HG03354 (cell line): Measurements from ENCODE around the gene RTP5.
"Not testable (repeated sequence)": the region's sequence is repeated elsewhere in the genome, so short reads cannot be mapped to it uniquely, and the experiment has no call there.

ENCODE experiments used
- ATAC-seq: cut with Tn5 transposase; IDR thresholded peaks from one replicate; pipeline ENCODE4 v1.9.1; 2021; ENCODE audit warnings: mild to moderate bottlenecking; ENCODE audit not compliant: unreplicated experiment, poor library complexity, severe bottlenecking

Gene RTP5

GRCh38 chr2:241867776-241868420 lies 1.6 kb upstream of the RTP5 start:
- no peak for ATAC-seq

DNA sequence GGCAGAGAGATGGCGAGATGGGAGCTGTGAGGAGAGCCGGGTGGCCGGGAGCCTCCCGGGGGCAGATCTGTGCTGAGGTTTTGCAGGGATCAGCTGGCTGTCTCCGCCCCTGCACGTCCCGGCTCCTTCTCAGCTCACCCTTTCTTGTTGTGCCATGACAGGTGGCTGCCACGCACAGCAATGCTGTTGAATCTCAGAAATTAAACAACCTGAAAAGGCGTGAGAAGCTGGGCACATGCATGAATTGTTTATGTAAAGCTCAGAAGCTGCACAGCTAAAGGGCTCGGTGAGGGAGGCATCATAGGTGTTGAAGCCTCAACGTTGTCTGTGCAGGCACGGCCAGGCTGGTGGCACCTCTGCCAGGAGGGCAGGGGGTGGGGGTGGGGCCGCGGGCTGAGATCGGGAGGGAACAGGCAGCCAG lies 858 bp upstream of the RTP5 start:
- ATAC-seq = no peak

GRCh38 chr2:241870081-241870541 lies 582 bp downstream of the RTP5 start:
- no peak for ATAC-seq

DNA sequence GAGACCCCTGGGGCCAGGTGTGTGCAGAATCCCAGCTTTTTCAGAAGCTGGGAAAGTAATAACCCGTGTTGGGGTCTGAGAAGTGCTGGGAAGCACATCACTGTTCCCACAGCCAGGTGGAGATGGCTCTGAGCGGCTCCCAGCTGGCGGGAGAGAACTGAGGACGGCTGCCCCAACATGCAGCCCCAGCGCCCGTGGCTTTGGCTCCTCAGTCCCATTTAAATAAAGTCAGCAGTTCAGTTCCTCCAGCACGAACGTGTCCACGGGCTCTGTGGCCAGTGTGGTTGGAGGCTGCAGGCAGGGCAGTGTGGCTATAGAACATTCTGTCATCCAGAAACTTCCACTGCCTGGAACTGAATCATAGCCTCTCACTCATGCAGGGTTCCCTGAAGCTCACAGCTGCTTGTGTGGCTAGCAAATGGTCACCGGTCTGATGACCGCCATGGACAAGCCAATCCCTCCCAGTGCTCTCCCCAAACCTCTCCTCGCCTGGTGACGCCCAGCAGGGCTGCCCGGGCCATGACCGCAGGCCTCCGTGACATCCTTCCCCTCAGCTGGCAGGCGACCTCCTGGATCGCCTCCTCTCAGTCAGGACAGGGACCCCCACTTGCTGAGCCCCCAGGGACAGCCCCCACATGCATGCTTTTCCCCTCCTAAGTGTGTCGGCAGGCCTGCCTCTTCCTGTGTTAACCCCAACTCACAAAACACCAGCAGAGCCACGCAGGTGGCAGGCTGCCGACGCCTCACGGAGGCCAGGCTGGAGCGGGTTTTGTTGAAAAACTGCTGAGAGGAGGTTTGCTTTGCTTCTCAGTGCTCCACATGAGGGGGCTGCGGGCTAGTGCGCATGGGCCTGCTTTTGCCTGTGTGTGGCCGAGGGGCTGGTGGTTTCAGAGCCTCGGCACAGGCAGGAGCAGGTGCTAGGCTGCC lies 1.3 kb downstream of the RTP5 start:
- ATAC-seq = no peak

DNA sequence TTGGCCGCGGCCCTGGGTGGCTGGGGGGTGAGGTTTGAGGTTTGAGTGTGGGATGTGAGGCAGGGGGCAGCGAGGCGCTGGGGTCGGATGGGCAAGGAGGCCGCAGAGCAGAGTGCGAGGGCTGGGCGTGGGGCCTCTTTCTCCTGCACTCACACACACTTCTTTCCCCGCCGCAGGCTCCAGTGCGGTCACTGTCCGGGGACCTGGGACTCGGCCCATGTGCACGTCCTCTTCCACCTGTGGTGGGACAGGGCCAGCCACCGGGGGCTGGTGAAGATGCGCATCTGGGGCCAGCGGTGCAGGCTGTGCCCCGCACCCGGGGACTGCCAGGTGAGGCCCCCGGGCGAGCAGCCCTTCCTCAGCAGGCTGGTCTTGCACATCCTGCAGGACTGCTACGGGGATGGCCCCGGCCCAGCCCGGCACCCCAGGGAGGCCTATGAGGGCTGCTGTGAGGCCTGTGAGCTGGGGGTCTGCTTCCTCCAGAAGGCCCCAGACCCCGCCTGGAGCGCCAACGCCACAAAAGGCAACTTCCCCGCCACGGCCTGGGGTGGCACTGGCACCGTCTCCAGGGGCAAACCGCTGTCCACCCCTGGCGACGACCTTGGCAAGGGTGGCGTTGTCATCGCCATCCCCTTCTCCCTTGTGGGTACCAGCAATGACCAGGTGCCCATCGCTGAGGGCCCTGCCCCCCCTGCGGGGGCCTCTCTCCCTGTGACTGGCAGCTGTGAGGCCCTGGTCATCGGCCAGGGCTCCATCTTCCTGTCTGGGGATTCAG lies 2.2 kb downstream of the RTP5 start:
- no peak for ATAC-seq

- no peak for ATAC-seq
These were observed 2.7 kb downstream of the RTP5 start for GRCh38 chr2:241872313-241872642.

- no peak for ATAC-seq
These were observed 3.7 kb downstream of the RTP5 start for GRCh38 chr2:241873081-241873802.

- ATAC-seq = no peak
These were observed 4.2 kb downstream of the RTP5 start for GRCh38 chr2:241873803-241874110.

DNA sequence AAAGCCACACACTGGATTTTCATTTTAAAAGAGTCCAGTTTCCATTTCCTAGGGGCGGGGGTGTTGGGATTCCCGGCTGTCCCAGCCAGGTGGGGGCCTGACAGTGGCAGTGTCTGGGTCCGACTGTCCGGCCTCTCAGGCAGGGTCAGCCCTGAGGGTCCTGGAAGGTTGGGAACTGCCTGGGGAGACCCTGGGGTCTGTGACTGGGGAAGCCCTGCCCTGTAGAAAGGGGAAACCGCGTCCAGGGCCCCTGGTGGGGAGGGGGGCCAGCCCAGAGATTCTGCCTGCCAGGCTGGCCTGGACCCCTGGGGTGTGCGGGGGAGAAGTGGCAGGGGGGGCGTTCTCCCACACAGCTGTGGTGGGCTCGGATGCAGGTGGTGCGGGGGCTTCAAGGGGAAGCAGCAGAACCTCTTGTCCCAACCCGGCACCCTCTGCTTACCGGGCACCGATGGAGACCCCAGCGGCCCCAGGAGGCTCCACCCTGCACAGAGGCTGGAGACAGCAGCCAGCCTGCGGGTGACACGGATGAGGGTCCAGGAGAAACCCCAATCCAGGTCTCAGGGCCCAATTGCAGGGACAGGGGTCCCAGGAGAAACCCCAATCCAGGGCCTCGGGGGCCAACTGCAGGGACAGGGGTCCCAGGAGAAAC lies 4.9 kb downstream of the RTP5 start:
- ATAC-seq = no peak

GRCh38 chr2:241875754-241876527 lies 6.4 kb downstream of the RTP5 start:
- not testable (repeated sequence) for ATAC-seq

DNA sequence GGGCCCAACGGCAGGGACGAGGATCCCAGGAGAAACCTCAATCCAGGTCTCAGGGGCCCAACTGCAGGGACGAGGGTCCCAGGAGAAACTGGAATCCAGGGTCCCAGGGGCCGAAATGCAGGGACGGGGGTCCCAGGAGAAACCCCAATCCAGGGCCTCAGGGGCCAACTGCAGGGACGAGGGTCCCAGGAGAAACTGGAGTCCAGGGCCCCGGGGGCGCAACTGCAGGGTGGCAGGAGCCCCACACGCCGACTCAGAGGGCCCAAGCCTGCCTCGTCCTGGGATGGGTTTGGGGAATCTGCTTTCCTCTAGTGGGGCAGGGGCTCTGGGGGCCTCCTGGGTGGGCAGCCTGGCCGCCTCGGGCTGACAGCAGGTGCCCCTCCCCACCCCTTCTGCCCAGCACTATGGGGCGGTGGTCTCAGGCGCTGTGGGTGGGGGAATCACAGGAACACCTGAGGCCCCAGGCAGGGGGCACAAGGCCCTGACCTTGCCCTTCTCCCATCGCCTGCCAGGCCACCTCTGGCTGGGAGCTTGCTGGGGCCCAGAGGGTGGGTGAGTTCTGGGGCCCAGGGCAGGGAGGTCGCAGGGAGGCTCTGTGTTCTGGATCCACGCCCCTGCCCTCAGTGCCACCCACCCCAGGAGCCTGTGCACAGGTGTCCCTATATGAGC lies 7.1 kb downstream of the RTP5 start:
- ATAC-seq = no peak

- no peak for ATAC-seq
These were observed 7.7 kb downstream of the RTP5 start for GRCh38 chr2:241877197-241877685.

DNA sequence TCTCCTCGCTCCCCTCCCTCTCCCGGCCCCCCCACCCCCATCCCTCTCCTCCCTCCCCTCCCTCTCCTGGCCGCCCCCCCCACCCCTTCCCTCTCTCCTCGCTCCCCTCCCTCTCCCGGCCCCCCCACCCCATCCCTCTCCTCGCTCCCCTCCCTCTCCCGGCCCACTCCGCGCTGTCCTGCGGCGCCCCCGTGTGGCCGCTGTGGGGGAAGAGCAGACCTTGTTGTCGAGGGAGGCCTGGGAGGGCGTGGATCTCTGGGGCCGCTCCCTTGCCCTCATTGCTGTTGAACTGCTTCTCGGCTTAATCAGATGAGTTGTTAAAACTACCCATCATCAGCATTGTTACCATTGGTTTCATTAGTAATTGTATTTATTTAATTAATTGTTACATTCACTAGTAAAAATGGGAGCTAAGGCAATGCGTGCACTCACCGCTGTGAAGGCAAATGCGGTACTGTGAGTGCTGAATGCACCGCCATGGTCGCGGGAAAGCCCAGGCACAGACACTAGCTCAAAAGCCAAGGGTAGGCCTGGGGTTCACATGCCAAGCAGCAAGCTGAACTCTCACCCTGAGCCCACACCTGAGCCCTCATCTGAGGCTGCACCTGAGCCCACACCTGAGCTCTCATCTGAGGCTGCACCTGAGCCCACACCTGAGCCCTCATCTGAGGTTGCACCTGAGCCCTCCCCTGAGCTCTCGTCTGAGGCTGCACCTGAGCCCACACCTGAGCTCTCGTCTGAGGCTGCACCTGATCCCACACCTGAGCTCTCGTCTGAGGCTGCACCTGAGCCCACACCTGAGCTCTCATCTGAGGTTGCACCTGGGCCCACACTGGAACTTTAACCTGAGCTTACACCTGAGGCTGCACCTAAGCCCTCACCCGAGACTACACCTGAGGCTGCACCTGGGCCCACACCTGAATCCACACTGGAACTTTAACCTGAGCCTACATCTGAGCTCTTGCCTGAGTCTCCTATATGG lies 8.8 kb downstream of the RTP5 start:
- ATAC-seq = no peak

- ATAC-seq = no peak
These were observed 9.8 kb downstream of the RTP5 start for GRCh38 chr2:241879326-241879725.

- ATAC-seq = no peak
These were observed 11.0 kb downstream of the RTP5 start for GRCh38 chr2:241880311-241881073.

DNA sequence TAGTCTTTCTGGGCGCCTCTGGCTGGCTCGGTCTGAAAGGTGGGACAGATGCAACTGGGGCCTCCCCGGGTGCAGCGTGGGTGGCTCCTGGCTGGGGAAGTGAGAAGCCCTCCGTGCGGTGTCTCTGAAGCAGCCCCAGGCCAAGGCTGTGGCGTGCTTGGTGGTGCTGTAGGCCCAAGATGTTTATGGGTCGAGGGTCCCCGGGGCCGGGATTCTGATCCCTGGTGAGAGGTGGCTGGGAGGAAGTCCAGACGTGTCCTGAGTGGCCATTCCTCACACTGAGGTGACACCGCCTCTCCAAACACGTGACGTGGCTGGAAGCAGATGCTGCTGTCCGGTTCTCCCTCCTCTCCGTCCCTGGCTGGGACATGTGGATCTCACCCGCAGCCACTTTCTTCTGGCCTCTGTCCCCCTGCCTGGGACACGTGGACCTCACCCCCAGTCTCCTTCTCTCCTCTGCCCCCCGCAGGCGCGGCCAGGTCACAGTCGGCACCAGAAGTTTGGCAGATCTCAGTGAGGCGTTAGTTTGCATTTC lies 12.6 kb downstream of the RTP5 start:
- ATAC-seq = peak; percentile 67
